Parathyroid adenoma (tissue), 2 donors: ENCODE measurements around the gene NEURL4.
"Not testable (repeated sequence)": the region's sequence is repeated elsewhere in the genome, so short reads cannot be mapped to it uniquely, and the experiment has no call there.

Source experiments
- H2AFZ ChIP-seq: fragments of 300-600 bp; sonication (generic); one replicate; pipeline ENCODE4 v1.7.0; 2017; ENCODE audit warnings: antibody characterized with exemption, mild to moderate bottlenecking
- H3K27ac ChIP-seq: fragments of 300-600 bp; sonication (generic); one replicate; pipeline ENCODE4 v1.7.0; 2017
- H3K27me3 ChIP-seq: fragments of 300-600 bp; sonication (generic); one replicate; pipeline ENCODE4 v1.7.0; 2017; ENCODE audit warnings: low read length; ENCODE audit not compliant: control insufficient read depth, insufficient read depth
- H3K36me3 ChIP-seq: fragments of 300-600 bp; sonication (generic); one replicate; pipeline ENCODE4 v1.7.0; 2017; ENCODE audit warnings: low read length; ENCODE audit not compliant: control insufficient read depth, insufficient read depth
- H3K4me1 ChIP-seq: fragments of 300-600 bp; sonication (generic); one replicate; pipeline ENCODE4 v1.7.0; 2017; ENCODE audit warnings: control low read depth
- H3K4me2 ChIP-seq: fragments of 300-600 bp; sonication (generic); one replicate; pipeline ENCODE4 v1.7.0; 2017; ENCODE audit warnings: low read length
- H3K4me3 ChIP-seq: fragments of 300-600 bp; sonication (generic); one replicate; pipeline ENCODE4 v1.7.0; 2017; ENCODE audit warnings: low read depth, low read length
- H3K79me2 ChIP-seq: fragments of 300-600 bp; sonication (generic); one replicate; pipeline ENCODE4 v1.7.0; 2017; ENCODE audit warnings: control low read depth
- H3K9ac ChIP-seq: fragments of 300-600 bp; sonication (generic); one replicate; pipeline ENCODE4 v1.7.0; 2017; ENCODE audit warnings: mild to moderate bottlenecking
- H3K9me3 ChIP-seq: fragments of 300-600 bp; sonication (generic); one replicate; pipeline ENCODE4 v1.7.0; 2017; ENCODE audit warnings: low read length; ENCODE audit not compliant: control insufficient read depth
- CTCF ChIP-seq: fragments of 300-600 bp; sonication (generic); IDR thresholded peaks from one replicate; pipeline ENCODE4 v1.7.0; 2017; ENCODE audit warnings: antibody characterized with exemption, mild to moderate bottlenecking
- donor health status: primary hyperparathyroidism.

The NEURL4 gene

GRCh38 chr17:7367918-7368598 lies 38.9 kb upstream of the NEURL4 start:
- H3K4me2 ChIP-seq: no peak overlapping the region
- H3K4me3 ChIP-seq: no peak overlapping the region
- no peaks in the 10 kb centered on the region for H3K79me2 ChIP-seq
- H3K9ac ChIP-seq: no peak overlapping the region
- no peaks in the 10 kb centered on the region for H3K36me3 ChIP-seq
- no peaks in the 10 kb centered on the region for H3K27me3 ChIP-seq
- no peak overlapping the region for H2AFZ ChIP-seq
- no peak overlapping the region for H3K27ac ChIP-seq
- no peaks in the 10 kb centered on the region for H3K9me3 ChIP-seq
- no peak for TF ChIP-seq CTCF
- H3K4me1 ChIP-seq: no peaks in the 10 kb centered on the region

GRCh38 chr17:7367083-7367482 lies 37.9 kb upstream of the NEURL4 start:
- Histone ChIP-seq H3K9me3 (no peaks in the 10 kb centered on the region), H2AFZ (no peak overlapping the region), H3K36me3 (no peaks in the 10 kb centered on the region), H3K9ac (no peak overlapping the region), H3K4me3 (no peak overlapping the region), H3K79me2 (no peaks in the 10 kb centered on the region), H3K27ac (no peak overlapping the region), H3K4me2 (no peak overlapping the region), H3K4me1 (no peaks in the 10 kb centered on the region), H3K27me3 (no peaks in the 10 kb centered on the region)
- TF ChIP-seq CTCF: no peak

GRCh38 chr17:7365963-7366362 lies 36.8 kb upstream of the NEURL4 start:
- not testable (repeated sequence) for H3K4me1 ChIP-seq, H3K27ac ChIP-seq, H3K9me3 ChIP-seq

GRCh38 chr17:7363311-7363710 lies 34.2 kb upstream of the NEURL4 start:
- Histone ChIP-seq H3K27me3 (no peaks in the 10 kb centered on the region), H2AFZ (no peak overlapping the region), H3K4me1 (no peaks in the 10 kb centered on the region), H3K4me3 (no peak overlapping the region), H3K9ac (no peak overlapping the region), H3K36me3 (no peaks in the 10 kb centered on the region), H3K27ac (no peak overlapping the region), H3K4me2 (no peak overlapping the region), H3K79me2 (no peaks in the 10 kb centered on the region), H3K9me3 (no peaks in the 10 kb centered on the region)
- TF ChIP-seq CTCF: no peak

More at GRCh38 chr17:7365963-7366362, 36.8 kb upstream of the NEURL4 start:
- not testable (repeated sequence) for H3K79me2 ChIP-seq, H3K36me3 ChIP-seq, H2AFZ ChIP-seq, H3K27me3 ChIP-seq, H3K4me2 ChIP-seq, H3K4me3 ChIP-seq, H3K9ac ChIP-seq

GRCh38 chr17:7361906-7362305 lies 32.8 kb upstream of the NEURL4 start:
- no peak overlapping the region for H3K9ac ChIP-seq
- H3K36me3 ChIP-seq: no peaks in the 10 kb centered on the region
- no peaks in the 10 kb centered on the region for H3K9me3 ChIP-seq
- no peaks in the 10 kb centered on the region for H3K79me2 ChIP-seq
- no peak overlapping the region for H3K4me3 ChIP-seq
- no peak for TF ChIP-seq CTCF
- H3K27ac ChIP-seq: no peak overlapping the region
- H3K4me2 ChIP-seq: no peak overlapping the region
- no peaks in the 10 kb centered on the region for H3K4me1 ChIP-seq
- H3K27me3 ChIP-seq: no peaks in the 10 kb centered on the region
- H2AFZ ChIP-seq: no peak overlapping the region
